Activated CD4-positive, CD25-positive, alpha-beta regulatory T cell treated with anti-CD3 and anti-CD28 coated beads, Interleukin-2, amount 50 U/mL, for 24 hours (primary cell): ENCODE results near the gene ARPIN.
"Not testable (repeated sequence)": the region's sequence is repeated elsewhere in the genome, so short reads cannot be mapped to it uniquely, and the experiment has no call there.

Source experiments
- ATAC-seq, 2 donors: fragments of 150-1000 bp; cut with Tn5 transposase; one replicate each; pipeline ENCODE4 v1.10.0; 2021; ENCODE audit warnings: mild to moderate bottlenecking in 1 of 2, moderate library complexity in 1 of 2

ARPIN gene

DNA sequence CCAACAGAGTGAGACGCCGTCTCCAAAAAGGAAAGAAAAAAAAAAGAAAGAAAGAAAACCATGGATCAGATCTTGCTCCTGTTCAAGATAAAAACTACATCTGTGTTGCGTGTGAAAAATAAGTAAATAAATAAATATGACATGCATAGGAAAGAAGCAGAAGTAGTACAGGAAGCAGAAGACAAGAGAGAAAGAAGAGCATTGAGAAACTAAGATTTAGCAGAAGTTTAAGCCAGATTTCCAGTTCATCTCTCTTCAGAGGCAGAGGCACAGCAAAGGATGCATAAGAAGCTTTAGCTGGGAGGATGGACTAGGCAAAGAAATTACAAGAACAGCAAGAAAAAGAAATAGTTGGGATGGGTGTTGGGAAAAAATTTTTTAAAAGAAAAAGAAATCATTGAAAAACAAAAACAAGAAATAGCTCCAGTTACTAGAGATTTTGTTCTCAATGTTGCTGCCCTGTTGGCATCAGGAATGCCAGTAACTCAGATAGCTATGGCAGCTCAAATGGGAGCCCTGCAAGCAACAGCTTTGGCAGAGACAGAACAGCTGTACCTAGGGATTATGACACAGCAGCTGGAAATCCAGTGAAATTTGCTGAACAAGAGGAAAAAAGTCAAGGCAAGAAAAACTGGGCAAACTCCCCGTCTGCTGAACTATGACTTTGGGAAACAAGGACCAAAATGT is 36.2 kb downstream of the ARPIN start:
- no peak for ATAC-seq

DNA sequence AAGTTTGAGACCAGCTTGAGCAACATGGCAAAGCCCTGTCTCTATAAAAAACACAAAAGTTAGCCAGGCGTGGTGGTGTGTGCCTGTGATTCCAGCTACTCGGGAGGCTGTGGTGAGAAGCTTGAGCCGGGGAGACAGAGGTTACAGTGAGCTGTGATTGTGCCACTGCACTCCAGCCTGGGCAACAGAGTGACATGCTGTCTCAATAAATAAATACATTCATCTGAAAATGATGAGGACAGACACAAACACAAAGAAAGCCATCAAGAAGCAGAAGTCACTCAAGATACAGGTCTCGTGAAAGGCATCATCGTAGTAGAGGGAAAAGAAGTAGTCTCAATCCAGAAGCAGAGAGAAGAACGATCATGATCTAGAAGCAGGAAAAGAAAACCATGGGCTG is 37.0 kb downstream of the ARPIN start:
- no peak for ATAC-seq

DNA sequence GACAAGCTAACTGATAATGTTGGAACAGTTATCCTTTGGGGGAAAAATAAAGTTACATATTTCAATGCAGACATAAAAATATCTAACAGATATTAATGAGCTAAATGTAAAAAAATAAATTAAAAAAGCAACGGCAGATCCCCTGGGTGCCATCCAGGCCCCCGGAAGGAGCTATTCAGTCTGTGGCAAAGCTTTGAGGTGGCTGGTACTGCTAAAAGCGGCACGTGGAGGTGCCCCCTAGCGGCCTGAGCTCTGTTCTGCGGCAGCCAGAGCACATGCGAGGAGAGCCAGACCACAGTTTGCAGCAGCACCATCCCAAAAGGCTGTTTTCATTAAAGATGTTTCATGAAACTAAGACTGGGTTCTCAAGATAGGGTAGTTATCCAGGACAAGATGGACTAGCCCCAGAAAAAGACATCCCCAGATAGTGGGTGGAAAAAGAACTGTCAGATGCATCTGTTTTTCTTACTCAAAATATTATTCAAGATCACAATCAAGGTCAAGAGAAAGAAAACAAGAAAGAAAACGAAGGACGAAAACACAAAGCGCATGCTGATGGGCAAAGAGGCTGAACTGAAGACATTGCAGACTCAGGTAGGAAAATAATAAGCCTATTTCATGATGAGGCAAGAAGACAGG is 37.7 kb downstream of the ARPIN start:
- peak; percentile 99 to 100 for ATAC-seq

DNA sequence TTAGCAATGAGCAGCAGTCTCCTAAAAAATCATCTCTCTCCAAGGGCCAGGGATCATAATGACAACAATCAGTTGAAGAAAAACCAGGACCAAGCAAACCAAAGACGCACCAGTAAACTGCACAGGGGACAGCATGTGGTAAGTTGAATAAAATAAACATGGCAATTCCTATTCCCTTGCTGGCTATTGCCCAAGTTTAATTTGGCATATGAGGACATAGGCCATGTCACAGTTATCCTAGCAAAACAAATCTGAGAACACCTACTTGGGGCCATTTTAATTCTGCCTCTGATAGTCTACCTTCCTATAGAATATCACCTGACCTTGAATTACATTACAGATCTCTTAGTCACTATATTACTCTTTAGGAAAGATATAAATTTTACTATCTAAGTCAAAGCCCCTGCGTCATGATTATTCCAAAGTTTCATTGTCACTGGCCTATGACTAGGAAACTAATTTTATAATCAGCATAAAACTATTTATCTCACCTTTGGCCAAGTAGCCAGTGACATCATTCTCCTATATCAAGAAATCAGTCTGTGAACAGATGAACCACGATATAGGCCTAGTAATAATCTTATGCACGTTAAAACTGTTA is 42.0 kb downstream of the ARPIN start:
- ATAC-seq = no peak

DNA sequence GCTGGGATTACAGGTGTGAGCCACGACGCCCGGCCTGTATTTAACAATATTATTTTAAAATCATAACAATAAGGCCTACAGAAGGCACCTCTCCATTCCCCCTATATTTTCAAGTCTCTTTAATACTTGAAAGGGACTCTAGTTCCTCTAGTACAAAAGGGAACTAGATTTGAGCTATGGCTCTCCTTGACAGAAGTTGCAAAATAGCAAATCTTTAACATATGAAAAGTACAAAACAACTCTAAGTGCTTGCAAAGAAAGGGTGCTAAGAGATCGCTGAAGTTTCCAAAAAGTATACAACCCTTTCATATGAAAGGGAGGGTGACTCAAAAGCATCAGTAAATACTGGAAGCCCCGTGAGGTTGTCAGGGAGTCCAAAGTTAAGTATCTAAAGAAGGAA is 42.7 kb downstream of the ARPIN start:
- ATAC-seq = no peak

DNA sequence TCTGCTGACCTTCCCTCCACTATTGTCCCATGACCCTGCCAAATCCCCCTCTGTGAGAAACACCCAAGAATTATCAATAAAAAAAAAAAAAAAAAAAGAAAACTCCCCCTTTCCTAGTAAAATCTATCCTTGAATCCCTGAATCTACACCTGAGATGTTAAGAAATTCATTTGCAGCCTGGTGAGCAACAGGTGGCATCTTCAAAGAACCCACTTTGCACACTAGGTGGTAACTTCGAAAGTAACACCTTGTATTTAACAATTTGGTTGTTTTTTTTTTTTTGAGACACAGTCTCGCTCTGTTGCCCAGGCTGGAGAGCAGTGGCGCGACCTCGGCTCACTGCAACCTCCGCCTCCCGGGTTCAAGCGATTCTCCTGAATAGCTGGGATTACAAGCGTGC is 43.3 kb downstream of the ARPIN start:
- ATAC-seq = not testable (repeated sequence)

DNA sequence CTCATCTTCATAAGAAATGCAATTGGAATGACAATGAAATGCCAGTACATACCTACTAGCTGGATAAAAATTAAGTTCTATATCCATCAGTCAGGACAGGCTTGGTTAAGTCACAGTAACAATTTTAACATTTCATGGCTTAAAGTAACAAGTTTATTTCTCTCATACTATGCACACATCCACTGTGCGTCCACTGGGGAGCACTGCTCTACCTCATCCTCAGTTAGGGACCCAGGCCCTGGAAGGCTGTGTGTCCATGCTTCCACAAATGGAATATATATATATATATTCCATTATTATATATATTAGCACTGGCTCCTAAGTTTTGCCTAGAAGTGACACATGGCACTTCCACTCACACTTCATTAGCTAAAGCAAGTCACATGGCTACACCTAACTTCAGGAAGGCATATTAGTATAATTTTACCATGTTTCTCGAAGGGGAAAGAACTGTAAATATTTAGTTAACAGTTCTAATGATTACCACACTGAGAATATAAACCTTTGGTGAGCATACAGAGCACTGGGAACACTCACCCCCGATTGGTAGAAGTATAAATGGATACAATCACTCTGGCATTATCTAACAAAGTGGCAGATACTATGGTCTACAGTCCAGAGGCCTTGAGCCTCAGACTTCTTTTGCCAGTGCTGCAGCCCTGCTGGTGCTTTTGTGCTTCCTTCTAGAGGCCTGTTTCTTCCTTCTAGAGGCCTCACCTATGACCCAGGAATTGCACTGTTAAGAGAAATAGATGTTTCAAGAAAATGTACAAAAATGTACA is 47.6 kb downstream of the ARPIN start:
- ATAC-seq = no peak

DNA sequence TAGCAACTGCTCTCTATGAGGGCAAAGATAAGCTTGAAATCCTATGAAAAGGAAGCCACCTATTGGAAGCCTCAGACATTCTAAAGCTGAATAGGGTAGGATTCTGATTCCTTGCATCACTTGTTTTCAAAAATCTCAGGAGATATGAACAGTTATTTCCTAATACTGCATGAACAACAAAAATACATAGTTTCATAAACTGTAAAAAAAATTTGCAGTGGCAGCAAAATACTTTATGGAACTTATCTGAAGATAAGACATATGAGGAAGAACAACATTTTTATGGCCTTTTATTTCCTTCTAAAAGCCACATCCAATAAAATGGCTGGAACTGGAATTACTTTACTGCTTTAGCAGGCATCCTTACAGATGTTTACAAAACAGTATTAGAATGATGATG is 48.8 kb downstream of the ARPIN start:
- ATAC-seq = no peak

DNA sequence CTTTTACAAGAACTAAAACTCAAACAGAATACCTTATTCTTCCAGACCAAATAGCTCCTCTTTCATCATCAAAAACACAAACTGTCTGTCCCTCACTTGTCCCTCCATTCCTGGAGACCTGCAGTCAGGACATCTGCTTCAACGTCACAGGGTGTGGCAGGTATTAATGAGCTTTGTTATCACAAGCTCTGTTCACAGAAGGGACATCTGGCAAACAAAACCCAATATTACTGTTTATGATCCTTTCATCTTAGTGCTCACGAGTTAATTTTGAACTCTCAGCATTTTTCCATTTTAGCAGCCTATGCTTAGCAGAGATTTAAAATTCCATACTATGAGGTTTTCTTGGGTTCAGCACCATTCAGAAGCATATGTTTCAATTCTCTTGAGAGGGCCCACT is 51.9 kb downstream of the ARPIN start:
- no peak for ATAC-seq

DNA sequence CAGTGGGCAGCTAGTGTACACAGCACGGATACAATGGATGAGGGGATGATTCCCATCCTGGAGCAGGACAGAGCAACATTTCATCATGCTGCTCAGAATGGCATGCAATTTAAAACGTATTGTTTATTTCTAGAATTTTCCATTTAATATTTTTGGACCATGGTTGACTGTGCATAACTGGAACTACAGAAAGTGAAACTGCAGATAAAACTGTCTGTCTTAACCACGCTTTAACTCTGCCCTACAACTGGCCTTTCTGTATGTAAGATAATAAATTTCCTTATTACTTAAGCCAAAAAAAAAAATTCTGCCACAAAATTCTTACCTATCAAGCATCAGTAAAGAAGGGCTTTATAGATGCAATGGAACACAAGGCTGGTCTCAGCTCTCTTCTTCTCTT is 52.3 kb downstream of the ARPIN start:
- no peak for ATAC-seq

DNA sequence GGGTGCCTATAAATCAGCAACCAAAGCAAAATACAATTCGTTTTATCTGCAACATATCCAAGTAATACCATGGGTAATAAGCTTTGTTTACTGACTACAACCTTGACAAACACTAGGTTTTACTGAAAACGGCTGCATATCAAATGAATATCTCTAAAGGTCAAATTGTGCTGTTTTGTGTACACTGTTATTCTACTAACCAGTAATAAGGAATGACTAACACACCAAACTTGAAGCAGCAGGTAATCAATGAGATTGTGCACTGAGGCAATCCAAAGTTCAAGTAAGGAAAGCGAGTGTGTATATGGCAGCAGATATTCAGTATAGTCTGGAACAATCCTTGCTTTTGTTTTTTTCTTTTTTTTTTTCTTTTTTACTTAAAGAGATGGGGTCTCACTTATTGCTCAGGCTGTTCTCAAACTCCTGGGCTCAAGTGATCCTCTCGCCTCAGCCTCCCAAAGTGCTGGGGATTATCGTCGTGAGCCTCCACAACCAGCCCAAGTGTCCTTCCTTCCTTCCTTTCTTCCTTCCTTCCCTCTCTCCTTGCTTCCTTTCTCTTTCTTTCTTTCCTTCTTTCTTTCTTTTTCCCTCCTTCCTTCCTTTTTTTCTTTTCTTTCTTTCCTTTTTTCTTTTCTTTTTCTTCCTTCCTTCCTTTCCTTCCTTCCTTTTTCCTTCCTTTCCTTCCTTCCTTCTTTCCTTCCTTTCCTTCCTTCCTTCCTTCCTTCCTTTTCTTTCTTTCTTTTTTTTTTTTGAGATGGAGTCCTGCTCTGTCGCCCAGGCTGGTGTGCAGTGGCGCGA is 53.9 kb downstream of the ARPIN start:
- no peak for ATAC-seq

DNA sequence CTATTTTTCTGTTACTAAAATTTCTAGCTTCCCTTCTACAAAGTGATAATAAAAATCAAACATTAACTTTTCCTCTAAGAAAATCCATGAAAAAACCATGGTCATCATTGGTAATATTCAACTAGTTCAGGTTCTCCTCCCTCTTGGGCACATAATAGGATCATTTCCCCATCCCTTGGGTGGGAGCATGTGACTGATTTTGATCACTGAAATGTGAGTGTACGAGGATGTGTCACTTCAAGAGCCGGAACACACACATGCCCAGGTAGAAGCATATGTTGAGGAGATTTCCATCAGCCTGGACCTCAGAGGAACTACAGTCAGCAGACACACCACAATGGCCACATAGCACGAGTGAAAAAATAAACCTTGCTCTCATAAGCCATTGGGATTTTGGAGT is 55.1 kb downstream of the ARPIN start:
- ATAC-seq = no peak

DNA sequence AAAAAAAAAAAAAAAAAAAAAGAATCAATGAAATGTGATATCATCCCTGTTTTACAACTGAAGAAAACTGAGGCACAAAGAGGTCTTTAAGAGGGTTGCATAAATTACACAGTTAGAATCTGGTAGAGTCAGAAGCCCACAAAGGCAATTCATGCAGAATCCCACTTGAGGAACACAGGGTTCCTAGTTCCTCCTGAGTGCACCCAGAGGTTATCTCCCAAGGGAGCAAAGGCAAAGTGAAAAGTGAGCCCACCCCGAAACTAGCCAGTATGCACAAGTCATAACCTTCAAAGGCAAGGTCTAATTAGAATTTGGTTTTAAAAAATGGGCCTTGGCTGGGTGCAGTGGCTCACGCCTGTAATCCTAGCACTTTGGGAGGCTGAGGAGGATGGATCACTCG is 56.8 kb downstream of the ARPIN start:
- ATAC-seq = no peak

DNA sequence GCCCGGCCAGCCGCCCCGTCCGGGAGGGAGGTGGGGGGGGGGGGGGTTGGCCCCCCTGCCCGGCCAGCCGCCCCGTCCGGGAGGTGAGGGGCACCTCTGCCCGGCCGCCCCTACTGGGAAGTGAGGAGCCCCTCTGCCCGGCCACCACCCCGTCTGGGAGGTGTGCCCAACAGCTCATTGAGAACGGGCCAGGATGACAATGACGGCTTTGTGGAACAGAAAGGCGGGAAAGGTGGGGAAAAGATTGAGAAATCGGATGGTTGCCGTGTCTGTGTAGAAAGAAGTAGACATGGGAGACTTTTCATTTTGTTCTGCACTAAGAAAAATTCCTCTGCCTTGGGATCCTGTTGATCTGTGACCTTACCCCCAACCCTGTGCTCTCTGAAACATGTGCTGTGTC is 57.9 kb downstream of the ARPIN start:
- not testable (repeated sequence) for ATAC-seq

DNA sequence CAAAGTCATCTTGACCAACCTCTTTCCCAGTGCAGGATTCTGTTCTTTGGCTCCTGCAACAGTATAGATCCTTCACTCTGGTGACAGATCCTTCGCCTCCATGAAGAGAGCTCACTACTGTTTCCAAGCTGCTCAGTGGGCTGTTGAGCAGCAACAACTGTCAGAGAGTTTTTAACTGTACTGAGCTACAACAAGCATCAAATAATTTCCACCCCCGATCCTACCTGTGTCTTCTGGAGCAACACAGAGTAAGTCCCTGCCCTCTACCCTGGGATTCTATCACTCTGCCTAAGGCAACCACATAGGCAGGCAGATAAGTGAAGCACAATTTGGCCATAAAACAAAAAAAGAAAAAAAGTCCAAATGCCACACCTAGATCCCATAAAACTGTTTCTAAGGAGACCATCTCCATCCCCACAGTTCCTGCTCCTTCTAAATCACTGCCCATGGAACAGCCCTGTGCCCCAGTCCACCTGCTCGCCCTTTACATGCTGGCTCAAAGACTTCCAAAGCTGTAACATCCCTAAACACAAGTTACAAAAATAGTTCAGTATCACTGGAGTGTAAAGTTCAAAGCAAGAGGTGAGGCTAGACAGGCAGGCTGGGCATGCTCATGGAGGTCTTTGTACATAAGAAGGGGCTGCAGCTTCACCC is 60.3 kb downstream of the ARPIN start:
- no peak for ATAC-seq

DNA sequence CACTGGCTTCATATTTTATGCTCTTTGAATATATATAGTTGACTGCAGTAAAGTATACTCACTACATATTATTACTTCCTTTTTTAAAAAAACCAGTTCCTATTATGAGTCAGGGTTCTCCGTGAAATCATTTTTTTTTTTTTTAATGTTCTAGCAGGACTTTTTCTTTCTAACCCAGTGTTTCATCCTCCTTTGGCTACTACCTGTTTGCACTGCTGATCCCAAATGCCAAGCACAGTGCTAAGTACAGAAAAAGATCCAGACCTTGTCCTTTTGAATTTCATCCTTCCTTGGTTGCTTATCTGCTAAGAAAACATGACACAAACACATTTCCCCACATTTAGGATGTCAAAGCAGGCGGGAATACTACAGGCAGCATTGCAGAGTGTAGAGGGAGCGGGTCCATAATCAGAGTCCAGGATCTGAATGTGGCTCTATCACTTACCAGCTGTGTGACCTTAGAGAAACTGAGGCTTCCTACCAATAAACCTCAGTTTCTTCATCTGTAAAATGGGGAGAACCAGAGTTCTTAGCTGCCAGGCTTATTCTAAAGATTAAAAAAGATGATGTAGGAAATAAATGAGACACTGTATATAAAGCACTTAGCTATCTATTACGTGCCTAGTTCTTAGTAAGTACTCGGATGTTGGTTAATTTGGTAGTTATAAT is 60.9 kb downstream of the ARPIN start:
- ATAC-seq = peak in 1 of 2 donors; percentile 27

DNA sequence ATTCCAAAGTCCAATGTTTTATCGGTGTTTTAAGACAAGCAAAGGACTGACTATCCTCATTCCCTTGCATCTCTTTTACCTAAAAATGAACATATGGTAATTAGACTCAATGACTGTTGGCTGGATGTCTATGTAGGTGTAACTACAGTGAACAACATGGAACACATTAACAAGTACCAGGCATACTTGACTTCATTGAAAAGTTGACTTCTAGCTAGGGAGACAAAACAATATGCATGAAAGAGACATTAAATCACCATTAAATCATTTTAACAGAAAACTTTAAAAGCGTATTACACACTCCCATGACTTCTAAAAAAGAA is 63.8 kb downstream of the ARPIN start:
- no peak for ATAC-seq

DNA sequence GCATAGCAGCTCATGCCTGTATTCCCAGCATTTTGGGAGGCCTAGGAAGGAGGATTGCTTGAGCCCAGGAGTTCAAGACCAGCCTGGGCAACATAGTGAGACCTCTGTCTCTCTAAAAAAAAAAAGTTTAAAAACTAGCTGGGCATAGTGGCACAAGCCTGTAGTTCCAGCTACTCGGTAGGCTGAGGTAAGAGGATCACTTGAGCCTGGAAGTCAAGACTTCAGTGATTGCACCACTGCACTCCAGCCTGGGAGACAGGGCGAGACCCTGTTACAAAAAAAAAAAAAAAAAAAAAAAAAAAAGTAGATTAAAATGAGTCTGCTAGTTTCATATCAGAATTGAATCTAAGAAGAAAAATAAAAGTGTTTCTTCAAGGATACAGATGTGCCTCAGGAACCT is 65.7 kb downstream of the ARPIN start:
- no peak for ATAC-seq

DNA sequence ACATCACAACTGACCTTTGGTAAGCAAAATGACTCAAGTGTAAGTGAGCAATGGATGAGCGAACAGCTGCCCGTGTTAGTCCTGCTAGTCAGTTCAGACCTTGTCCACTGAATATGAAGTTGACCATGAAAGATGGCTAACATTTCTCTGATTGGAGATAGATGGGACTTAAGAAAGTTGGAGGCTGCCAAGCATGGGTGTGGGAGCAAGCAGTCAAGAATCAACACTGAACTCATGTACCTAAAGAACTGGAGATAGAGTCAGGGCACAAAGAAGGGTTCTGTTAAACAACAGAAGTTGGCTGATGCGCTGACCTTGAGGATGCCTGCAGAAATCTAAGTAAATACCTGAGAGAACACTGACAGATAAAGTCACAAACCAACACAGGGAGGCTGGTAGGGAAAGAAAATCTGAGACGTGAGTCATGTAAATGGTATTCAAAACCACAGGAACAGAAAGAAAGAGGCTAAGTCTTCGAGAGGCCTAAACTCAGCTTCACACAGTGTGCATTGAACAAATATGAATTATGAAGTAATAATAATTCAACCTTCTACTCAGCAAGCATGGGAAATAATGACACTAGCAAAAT is 67.4 kb downstream of the ARPIN start:
- no peak for ATAC-seq
